Activated CD8-positive, alpha-beta memory T cell treated with anti-CD3 and anti-CD28 coated beads for 24 hours (primary cell): Measurements from ENCODE around the gene SLC1A4.
"Not testable (repeated sequence)": the region's sequence is repeated elsewhere in the genome, so short reads cannot be mapped to it uniquely, and the experiment has no call there.

Experiments used
- DNase-seq: peaks from one replicate; pipeline ENCODE4 v3.0.0-alpha.2; 2020

The SLC1A4 gene

DNA sequence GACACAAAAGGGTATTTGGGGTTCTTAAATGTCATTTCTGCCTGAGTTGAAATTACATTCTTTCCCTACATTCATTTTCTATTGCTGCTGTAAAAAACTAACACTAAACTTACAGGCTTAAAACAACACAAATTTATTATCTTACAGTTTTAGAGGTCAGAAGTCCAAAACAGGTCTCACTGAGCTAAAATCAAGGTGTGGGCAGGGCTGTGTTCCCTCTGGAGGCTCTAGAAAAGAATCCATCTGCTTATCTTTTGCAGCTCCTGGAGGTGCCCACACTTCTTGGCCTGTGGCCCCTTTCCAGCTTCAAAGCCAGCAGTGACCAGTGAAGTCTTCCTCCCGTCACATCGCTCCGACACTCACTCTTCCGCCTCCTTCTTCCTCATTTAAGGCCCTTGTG is 23.2 kb upstream of the SLC1A4 start:
- no peak for DNase-seq

DNA sequence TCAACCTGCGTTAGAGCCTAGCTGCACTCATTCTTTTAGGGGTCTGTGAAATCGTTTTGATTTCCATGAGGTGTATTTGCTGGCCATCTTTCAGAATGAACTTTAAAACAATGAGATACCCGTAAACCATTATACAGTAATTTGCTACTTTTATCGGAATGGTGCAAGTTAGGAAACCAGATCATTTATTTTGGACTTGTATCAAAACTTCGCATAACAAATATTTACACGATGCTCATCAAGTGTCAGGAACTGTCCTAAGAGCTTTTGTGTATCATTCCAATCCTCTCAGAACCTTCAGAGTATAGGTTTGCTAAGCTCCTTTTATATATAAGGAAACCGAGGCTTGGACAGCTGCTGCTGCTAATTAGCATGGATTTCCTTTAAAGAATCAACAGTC is 22.4 kb upstream of the SLC1A4 start:
- DNase-seq: no peak

- DNase-seq: no peak
Observed at GRCh38 chr2:64967601-64968000, 21.6 kb upstream of the SLC1A4 start.

GRCh38 chr2:64969086-64969485 is 20.1 kb upstream of the SLC1A4 start:
- DNase-seq: not testable (repeated sequence)

GRCh38 chr2:64970495-64970894 is 18.7 kb upstream of the SLC1A4 start:
- DNase-seq: no peak

DNA sequence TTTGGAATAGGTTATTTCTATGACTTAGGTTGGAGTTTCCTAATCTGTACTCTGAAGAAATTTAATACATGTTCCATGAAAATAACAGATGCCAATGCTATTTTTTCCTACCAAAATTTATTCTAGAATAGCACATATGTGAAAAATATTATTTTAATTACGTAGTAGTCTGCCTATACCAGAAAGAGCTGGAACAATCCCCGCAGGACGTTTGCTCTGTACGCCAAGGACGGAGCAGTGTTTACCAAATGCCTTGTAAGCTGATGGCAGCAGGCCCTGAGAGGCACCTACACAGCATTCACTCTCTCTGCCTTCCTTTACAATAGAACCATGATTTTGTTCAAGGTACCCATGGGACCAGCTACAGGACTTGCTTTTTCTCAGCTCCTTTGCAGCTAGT is 16.8 kb upstream of the SLC1A4 start:
- DNase-seq: no peak

- no peak for DNase-seq
Observed at GRCh38 chr2:64972876-64973275, 16.3 kb upstream of the SLC1A4 start.

DNA sequence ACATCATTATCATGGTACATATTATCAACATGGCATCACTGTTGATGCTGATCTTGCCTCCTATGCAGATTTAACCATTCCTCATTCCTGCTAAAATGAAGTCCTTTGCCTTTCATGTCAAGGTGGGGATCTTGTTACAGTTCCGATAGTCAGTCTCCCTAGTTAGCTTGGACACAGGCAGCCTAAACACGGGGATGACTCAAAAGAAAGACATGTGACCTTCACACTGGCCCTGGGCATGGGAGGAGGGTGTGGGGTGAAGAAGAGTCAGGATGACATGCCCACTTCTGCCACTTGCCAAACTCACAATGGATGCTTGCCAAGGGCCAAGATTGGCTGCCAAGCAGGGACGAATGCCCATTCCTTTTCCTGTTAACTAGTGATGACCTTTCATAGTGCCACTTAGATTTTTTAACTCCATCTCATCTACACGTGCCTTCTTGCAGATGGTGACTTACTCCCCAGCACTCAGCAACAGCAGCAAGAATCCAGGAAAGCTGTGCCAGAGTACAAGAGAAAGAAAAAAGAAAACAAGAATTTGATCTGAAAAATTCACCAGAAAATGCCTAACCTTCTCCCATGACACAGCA is 13.9 kb upstream of the SLC1A4 start:
- DNase-seq: no peak

GRCh38 chr2:64976276-64976675 is 12.9 kb upstream of the SLC1A4 start:
- DNase-seq: no peak

- DNase-seq: no peak
Observed at GRCh38 chr2:64978514-64979268, 10.5 kb upstream of the SLC1A4 start.

DNA sequence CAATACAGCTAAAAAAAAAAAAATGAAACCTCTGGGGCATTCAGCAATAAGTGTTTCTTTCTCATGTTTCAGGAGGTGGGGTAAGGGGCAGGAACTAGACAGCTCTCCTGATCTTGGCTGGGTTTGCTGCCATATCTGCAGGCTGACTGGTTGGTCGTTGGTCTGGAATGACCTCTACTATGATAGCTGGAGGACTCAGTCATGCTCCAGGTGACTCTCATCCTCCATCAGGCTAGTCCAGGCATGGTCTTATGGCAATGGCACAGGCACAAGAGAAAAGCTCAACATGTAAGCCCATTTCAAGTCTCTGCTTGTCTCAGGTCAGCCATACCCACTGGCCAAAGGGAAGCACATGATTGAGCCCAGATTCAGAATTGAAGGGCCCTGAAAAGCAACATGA is 9.5 kb upstream of the SLC1A4 start:
- no peak for DNase-seq

DNA sequence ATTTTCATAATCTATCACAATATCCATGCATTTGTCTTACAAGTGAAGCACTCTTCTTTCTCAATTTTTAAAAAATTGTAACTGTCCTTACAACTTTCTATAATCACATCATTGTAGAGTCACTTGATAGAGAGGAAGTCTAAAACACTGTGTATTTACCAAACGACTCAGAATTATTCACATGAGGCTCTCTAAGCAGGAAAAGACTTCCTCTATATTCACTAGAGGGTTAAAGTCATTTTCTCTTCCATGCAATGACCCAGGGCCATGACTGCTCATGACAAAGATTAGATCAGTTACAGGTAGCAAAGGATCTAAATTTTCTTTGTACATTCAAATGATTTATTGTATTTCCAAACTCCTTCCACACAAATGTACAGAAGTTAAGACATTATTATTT is 9.0 kb upstream of the SLC1A4 start:
- no peak for DNase-seq

GRCh38 chr2:64982311-64982857 is 6.8 kb upstream of the SLC1A4 start:
- DNase-seq: no peak

DNA sequence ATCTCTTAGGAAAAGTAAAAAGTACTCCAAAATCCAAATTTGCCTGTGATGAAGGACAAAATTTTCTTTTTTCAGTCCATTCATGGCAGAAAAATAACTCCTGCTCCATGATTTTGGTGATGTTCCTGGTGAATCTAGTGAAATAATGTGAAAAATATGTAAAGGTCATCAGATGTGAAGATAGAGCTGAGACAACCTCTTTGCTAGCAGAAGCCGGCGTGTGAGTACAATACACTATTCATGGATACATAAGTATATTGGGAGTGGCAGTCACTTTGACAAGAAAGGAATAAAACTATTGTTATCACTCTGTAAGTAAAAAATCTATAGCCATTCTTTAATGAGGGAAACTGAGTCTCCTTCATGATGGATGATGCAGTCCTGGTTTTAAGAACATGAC is 6.3 kb upstream of the SLC1A4 start:
- no peak for DNase-seq

- no peak for DNase-seq
Observed at GRCh38 chr2:64985447-64985846, 3.8 kb upstream of the SLC1A4 start.

GRCh38 chr2:64987001-64987955 is 1.9 kb upstream of the SLC1A4 start:
- DNase-seq: no peak

GRCh38 chr2:64987956-64988419 is 1.2 kb upstream of the SLC1A4 start:
- no peak for DNase-seq

- peak; percentile 86 for DNase-seq
Observed at GRCh38 chr2:64988420-64989125, 626 bp upstream of the SLC1A4 start.

DNA sequence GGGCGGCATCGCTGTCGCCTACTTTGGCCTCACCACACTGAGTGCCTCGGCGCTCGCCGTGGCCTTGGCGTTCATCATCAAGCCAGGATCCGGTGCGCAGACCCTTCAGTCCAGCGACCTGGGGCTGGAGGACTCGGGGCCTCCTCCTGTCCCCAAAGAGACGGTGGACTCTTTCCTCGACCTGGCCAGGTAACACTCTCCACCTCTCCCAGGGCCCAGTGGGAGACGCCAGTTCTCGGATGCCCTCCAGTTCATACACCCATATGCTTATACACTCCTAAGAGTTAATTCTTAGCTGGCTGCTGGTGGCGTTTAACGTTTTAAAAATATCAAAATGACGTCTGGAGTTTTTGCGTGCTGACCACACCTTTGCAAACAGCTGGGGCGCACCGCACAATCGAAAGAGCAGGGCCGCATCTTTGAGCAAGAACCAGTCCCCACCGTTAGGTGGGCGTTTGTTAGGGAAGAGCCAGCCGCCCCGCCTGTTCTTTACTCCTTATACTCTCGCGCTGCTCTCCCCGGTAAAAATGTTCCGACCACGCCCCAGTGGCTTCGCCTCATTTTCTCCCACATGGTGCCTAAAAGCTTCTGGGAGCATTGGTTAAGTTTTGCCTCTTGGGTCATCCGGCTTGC is 899 bp downstream of the SLC1A4 start:
- DNase-seq: no peak

GRCh38 chr2:64990876-64991275 is 1.7 kb downstream of the SLC1A4 start:
- DNase-seq: no peak

- no peak for DNase-seq
Observed at GRCh38 chr2:64992218-64992617, 3.0 kb downstream of the SLC1A4 start.

GRCh38 chr2:64992990-64993389 is 3.8 kb downstream of the SLC1A4 start:
- DNase-seq: no peak
